ENCODE data around the gene TACR1. TPM values are rescaled to one million over a fixed set of nuclear protein-coding genes. Genes with fewer than 3 reads are reported as not detected.

The TACR1 gene
- total and polyA plus RNA-seq, 2 of the 8 experiments (the other 6 are each of a cell fraction or from before 2014, with no cell fraction given), result 0.09 to 0.37 TPM

- no peak overlapping the region for H3K27ac ChIP-seq (ENCODE audit: low read depth, low read length)
- ChIA-PET CTCF (ENCODE audit: partially characterized antibody) (no interaction called here), POLR2A (ENCODE audit: partially characterized antibody) (no interaction called here)
- H4K91ac ChIP-seq (replicated peaks; ENCODE audit: insufficient read length, low read length), result no peak overlapping the region
- no peak overlapping the region for H2BK120ac ChIP-seq (replicated peaks; ENCODE audit: low read depth, low read length)
- no peak overlapping the region for H4K8ac ChIP-seq (ENCODE audit: extremely low read depth, insufficient read depth, low read length)
- no peak overlapping the region for H3K4me3 ChIP-seq (ENCODE audit: extremely low read depth in 1 of 4, insufficient read depth in 2 of 4, low read depth in 3 of 4, low read length in 4 of 4)
- no peak overlapping the region for H4K5ac ChIP-seq (ENCODE audit: insufficient read length, low read depth, low read length)
- H2BK20ac ChIP-seq (ENCODE audit: low read length), result no peak overlapping the region
- no peak overlapping the region for H3K4ac ChIP-seq (replicated peaks; ENCODE audit: insufficient read length, low read depth, low read length)
- H2AK5ac ChIP-seq (ENCODE audit: low read depth, low read length), result no peak overlapping the region
- H3K56ac ChIP-seq (replicated peaks; ENCODE audit: insufficient read length, low read depth, low read length), result no peak overlapping the region
- no peak overlapping the region for H3K4me2 ChIP-seq (ENCODE audit: insufficient read depth in 1 of 2, low read depth in 2 of 2, low read length in 2 of 2)
- FAIRE-seq (no peak), DNase-seq (ENCODE audit: low read depth in 1 of 2, low spot score in 2 of 2) (no peak)
- no peak overlapping the region for H2BK15ac ChIP-seq (ENCODE audit: low read length)
- H3K36me3 ChIP-seq (ENCODE audit: control insufficient read depth in 2 of 4, insufficient read depth in 4 of 4, low read length in 3 of 4), result no peaks in the 10 kb centered on the region
- H3K27me3 ChIP-seq (replicated peaks in 1 of 4; ENCODE audit: control insufficient read depth in 3 of 4, extremely low read depth in 1 of 4, insufficient read depth in 3 of 4, low read length in 3 of 4), result no peaks in the 10 kb centered on the region
- no peaks in the 10 kb centered on the region for H3K79me2 ChIP-seq (ENCODE audit: control insufficient read depth in 1 of 2, insufficient read depth in 2 of 2, low read length in 2 of 2)
- H4K20me1 ChIP-seq (replicated peaks in 1 of 2; ENCODE audit: control insufficient read depth in 1 of 2, insufficient read depth in 2 of 2, low read length in 2 of 2), result no peaks in the 10 kb centered on the region
- H3K9ac ChIP-seq (replicated peaks in 1 of 4; ENCODE audit: extremely low read depth in 1 of 4, low read depth in 3 of 4, low read length in 3 of 4), result no peak overlapping the region
- no peak overlapping the region for H2BK5ac ChIP-seq (ENCODE audit: low read depth, low read length)
- H3K23ac ChIP-seq (ENCODE audit: insufficient read length), result no peak overlapping the region
- H3K23me2 ChIP-seq (ENCODE audit: low read depth, low read length), result no peaks in the 10 kb centered on the region
- no peak overlapping the region for H2BK12ac ChIP-seq (ENCODE audit: low read depth, low read length)
- H3K79me1 ChIP-seq (ENCODE audit: low read depth, low read length), result no peaks in the 10 kb centered on the region
- H3K14ac ChIP-seq (ENCODE audit: insufficient read length), result no peak overlapping the region
- WGBS, 2 experiments (ENCODE audit: extremely low coverage in 1 of 2, insufficient coverage in 1 of 2, insufficient read length in 1 of 2, insufficient replicate concordance in 2 of 2, low coverage in 1 of 2, low lambda C conversion rate in 2 of 2, missing lambda C conversion rate in 1 of 2), result 93% methylated on average over 1 of the region's 1 CpG; no CpG with 5 or more reads in 1 of the 2 experiments
- no peak overlapping the region for H2AFZ ChIP-seq (ENCODE audit: low read length)
- no peaks in the 10 kb centered on the region for H3K9me3 ChIP-seq (ENCODE audit: insufficient read depth in 2 of 2, low read depth in 1 of 2, low read length in 1 of 2)
- H3K4me1 ChIP-seq (replicated peaks in 1 of 4; ENCODE audit: control insufficient read depth in 3 of 4, insufficient read depth in 4 of 4, low read length in 3 of 4), result no peaks in the 10 kb centered on the region; a peak in 1 of 7 replicates
- H3K18ac ChIP-seq (ENCODE audit: extremely low read depth, low read length), result no peak overlapping the region
- TF ChIP-seq ATF2 (IDR thresholded peaks at IDR 0.05; ENCODE audit: low read length), result no peak
- TF ChIP-seq BRCA1 (IDR thresholded peaks at IDR 0.05; ENCODE audit: low read depth, low read length), result no peak
- no peak for TF ChIP-seq SAP30 (IDR thresholded peaks at IDR 0.05; ENCODE audit: insufficient read depth, insufficient replicate concordance, low read length)
Measured at GRCh38 chr2:75022516-75022915, 176.8 kb downstream of the TACR1 start.

Data from H1 (cell line).